ENCODE data around the gene ME2. TPM values are rescaled to one million over a fixed set of nuclear protein-coding genes. Genes with fewer than 3 reads are reported as not detected.

The ME2 gene
- total RNA-seq, 2 experiments from 2014 or later, result 15.6 to 16.1 TPM

DNA sequence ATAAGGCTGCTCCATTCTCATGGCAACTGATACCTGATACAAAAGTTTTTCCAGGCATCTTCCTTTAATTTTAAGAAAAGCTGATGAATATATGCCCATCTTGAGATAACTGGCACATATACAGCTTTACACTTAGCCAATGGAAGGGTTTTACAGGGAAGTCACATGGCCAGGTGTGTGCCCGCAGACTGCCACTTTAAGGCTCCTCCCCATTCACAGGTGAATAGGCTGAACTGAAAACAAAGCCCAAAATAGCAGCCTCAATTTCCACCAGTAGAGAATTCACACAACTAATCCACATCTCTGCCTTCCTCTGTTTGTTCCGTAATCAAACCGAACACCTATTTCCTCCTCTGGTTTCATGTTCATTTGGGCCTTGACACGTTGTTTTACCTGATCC is 9.8 kb upstream of the ME2 start:
- no peak overlapping the region for H3K4me3 Mint-ChIP-seq
- no peaks in the 10 kb centered on the region for H3K27me3 ChIP-seq (ENCODE audit: control insufficient read depth in 1 of 2, insufficient read depth in 2 of 2, low read length in 2 of 2)
- H3K9me3 ChIP-seq (ENCODE audit: control insufficient read depth in 1 of 2, insufficient read depth in 1 of 2, low read length in 2 of 2), result no peaks in the 10 kb centered on the region
- H3K4me1 Mint-ChIP-seq (ENCODE audit: low read depth), result no peaks in the 10 kb centered on the region
- intact Hi-C loops (cut with DNase I, micrococcal nuclease), result no loop called here
- H3K4me3 ChIP-seq (ENCODE audit: low read length), result no peak overlapping the region
- H3K36me3 Mint-ChIP-seq (ENCODE audit: low read depth), result no peaks in the 10 kb centered on the region
- no peaks in the 10 kb centered on the region for H3K9me3 Mint-ChIP-seq
- H3K27ac ChIP-seq (ENCODE audit: low read depth in 1 of 2, low read length in 2 of 2), result no peak overlapping the region
- H3K27me3 Mint-ChIP-seq, result peaks cover 6% of the 10 kb centered on the region
- DNase-seq (no peak), ATAC-seq (ENCODE audit: poor library complexity) (no peak)
- no peak overlapping the region for H3K27ac Mint-ChIP-seq
- TF ChIP-seq, protein P1, sequence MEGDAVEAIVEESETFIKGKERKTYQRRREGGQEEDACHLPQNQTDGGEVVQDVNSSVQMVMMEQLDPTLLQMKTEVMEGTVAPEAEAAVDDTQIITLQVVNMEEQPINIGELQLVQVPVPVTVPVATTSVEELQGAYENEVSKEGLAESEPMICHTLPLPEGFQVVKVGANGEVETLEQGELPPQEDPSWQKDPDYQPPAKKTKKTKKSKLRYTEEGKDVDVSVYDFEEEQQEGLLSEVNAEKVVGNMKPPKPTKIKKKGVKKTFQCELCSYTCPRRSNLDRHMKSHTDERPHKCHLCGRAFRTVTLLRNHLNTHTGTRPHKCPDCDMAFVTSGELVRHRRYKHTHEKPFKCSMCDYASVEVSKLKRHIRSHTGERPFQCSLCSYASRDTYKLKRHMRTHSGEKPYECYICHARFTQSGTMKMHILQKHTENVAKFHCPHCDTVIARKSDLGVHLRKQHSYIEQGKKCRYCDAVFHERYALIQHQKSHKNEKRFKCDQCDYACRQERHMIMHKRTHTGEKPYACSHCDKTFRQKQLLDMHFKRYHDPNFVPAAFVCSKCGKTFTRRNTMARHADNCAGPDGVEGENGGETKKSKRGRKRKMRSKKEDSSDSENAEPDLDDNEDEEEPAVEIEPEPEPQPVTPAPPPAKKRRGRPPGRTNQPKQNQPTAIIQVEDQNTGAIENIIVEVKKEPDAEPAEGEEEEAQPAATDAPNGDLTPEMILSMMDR (IDR thresholded peaks at IDR 0.05), result no peak
- ChIA-PET CTCF (no interaction called here), POLR2A (interaction anchor here (1.6 kb wide), 1 partner anchor 10 kb away, joined by 4 read pairs; the partner anchor contains the start of gene ME2)
- no peaks in the 10 kb centered on the region for H3K36me3 ChIP-seq (ENCODE audit: insufficient read depth, low read length)
- no peaks in the 10 kb centered on the region for H3K4me1 ChIP-seq (ENCODE audit: insufficient read depth, low read length)

DNA sequence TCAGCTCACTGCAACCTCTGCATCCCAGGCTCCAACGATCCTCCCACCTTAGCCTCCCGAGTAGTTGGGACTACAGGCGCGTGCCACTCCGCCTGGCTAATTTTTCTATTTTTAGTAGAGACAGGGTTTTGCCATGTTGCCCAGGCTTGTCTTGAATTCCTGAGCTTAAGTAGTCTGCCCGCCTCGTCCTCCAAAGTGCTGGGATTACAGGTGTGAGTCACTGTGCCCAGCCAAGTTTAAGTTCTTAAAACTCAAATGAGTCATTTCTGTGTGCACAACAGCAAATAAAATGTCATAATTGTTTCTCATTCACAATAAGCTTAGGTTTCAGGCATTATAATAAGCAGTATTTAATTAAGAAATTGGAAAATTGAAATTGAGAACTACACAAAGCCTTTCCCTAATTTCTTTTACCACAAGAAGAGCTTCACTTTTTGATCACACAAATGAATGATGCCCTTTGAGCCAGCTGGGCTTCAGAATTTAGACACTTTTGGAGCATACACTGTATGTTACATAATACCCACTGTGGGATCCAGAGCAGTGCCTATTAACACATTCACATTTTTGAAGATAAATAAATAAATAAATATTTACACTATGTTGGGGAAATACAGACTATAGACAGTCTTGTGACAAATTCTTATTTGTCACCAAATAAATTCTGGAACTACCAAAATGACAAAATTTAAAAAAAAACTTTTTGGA is 8.6 kb upstream of the ME2 start:
- Mint-ChIP-seq H3K4me1 (ENCODE audit: low read depth) (no peaks in the 10 kb centered on the region), H3K9me3 (no peaks in the 10 kb centered on the region), H3K36me3 (ENCODE audit: low read depth) (no peaks in the 10 kb centered on the region), H3K27ac (no peak overlapping the region), H3K4me3 (no peak overlapping the region), H3K27me3 (peaks cover 7% of the 10 kb centered on the region)
- DNase-seq, result no peak
- Histone ChIP-seq H3K27ac (ENCODE audit: low read depth in 1 of 2, low read length in 2 of 2) (no peak overlapping the region), H3K4me1 (ENCODE audit: insufficient read depth, low read length) (no peaks in the 10 kb centered on the region), H3K27me3 (ENCODE audit: control insufficient read depth in 1 of 2, insufficient read depth in 2 of 2, low read length in 2 of 2) (no peaks in the 10 kb centered on the region), H3K4me3 (ENCODE audit: low read length) (no peak overlapping the region), H3K36me3 (ENCODE audit: insufficient read depth, low read length) (no peaks in the 10 kb centered on the region), H3K9me3 (ENCODE audit: control insufficient read depth in 1 of 2, insufficient read depth in 1 of 2, low read length in 2 of 2) (no peaks in the 10 kb centered on the region)
- intact Hi-C loops (cut with DNase I, micrococcal nuclease), result loop anchor here (10.0 kb wide), 3 partner anchors 45 to 1375 kb away; partner anchors contain the start of genes MRO (in 1 of the 2) and RPL17 (in 1 of the 2)
- no peak for ATAC-seq (ENCODE audit: poor library complexity)
- ChIA-PET CTCF (no interaction called here), POLR2A (interaction anchor here (1.6 kb wide), 1 partner anchor 8 kb away, joined by 4 read pairs; the partner anchor contains the start of gene ME2)
- TF ChIP-seq, protein P1 (IDR thresholded peaks at IDR 0.05), result no peak

DNA sequence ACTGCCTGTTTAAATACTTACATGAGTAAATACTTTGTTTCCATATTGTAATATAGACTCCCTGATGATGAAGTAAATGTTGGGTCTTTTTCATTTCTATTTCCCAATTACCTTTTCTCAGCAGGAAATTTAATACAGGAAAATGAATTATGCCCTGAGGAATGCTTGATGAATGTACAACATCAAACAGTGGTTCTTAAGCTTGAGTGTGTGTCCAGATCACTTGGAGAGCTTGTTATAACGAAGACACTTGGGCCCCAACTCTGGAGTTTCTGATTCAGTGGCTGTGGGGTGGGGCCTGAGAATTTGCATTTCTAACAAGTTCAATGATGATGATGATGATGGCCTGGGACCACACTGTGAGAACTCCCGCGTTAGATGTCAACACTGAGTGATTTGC is 7.1 kb upstream of the ME2 start:
- CTCF ChIA-PET, result no interaction called here

More for the DNA sequence above, 7.1 kb upstream of the ME2 start:
- Mint-ChIP-seq H3K36me3 (ENCODE audit: low read depth) (no peaks in the 10 kb centered on the region), H3K9me3 (no peaks in the 10 kb centered on the region), H3K27ac (no peak overlapping the region), H3K4me3 (no peak overlapping the region), H3K4me1 (ENCODE audit: low read depth) (no peaks in the 10 kb centered on the region), H3K27me3 (peaks cover 7% of the 10 kb centered on the region)
- no peaks in the 10 kb centered on the region for H3K9me3 ChIP-seq (ENCODE audit: control insufficient read depth in 1 of 2, insufficient read depth in 1 of 2, low read length in 2 of 2)
- H3K27ac ChIP-seq (ENCODE audit: low read depth in 1 of 2, low read length in 2 of 2), result no peak overlapping the region
- no peak overlapping the region for H3K4me3 ChIP-seq (ENCODE audit: low read length)
- TF ChIP-seq, protein P1 (IDR thresholded peaks at IDR 0.05), result no peak
- no peaks in the 10 kb centered on the region for H3K36me3 ChIP-seq (ENCODE audit: insufficient read depth, low read length)
- no peak for ATAC-seq (ENCODE audit: poor library complexity)
- POLR2A ChIA-PET, result no interaction called here
- intact Hi-C loops (cut with DNase I, micrococcal nuclease), result loop anchor here (10.0 kb wide), 3 partner anchors 47 to 1377 kb away; partner anchors contain the start of genes MRO (in 1 of the 2) and RPL17 (in 1 of the 2)
- DNase-seq, result no peak
- H3K27me3 ChIP-seq (ENCODE audit: control insufficient read depth in 1 of 2, insufficient read depth in 2 of 2, low read length in 2 of 2), result no peaks in the 10 kb centered on the region
- H3K4me1 ChIP-seq (ENCODE audit: insufficient read depth, low read length), result no peaks in the 10 kb centered on the region

Measured in CD4-positive, alpha-beta T cell (primary cell).